ENCODE data around the gene NIT2.
"Not testable (repeated sequence)": the region's sequence is repeated elsewhere in the genome, so short reads cannot be mapped to it uniquely, and the experiment has no call there.

NIT2 gene, protein sequence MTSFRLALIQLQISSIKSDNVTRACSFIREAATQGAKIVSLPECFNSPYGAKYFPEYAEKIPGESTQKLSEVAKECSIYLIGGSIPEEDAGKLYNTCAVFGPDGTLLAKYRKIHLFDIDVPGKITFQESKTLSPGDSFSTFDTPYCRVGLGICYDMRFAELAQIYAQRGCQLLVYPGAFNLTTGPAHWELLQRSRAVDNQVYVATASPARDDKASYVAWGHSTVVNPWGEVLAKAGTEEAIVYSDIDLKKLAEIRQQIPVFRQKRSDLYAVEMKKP
- 21.5 to 47.6 (median 34.9) reads per million in 17 experiments for total RNA-seq

DNA sequence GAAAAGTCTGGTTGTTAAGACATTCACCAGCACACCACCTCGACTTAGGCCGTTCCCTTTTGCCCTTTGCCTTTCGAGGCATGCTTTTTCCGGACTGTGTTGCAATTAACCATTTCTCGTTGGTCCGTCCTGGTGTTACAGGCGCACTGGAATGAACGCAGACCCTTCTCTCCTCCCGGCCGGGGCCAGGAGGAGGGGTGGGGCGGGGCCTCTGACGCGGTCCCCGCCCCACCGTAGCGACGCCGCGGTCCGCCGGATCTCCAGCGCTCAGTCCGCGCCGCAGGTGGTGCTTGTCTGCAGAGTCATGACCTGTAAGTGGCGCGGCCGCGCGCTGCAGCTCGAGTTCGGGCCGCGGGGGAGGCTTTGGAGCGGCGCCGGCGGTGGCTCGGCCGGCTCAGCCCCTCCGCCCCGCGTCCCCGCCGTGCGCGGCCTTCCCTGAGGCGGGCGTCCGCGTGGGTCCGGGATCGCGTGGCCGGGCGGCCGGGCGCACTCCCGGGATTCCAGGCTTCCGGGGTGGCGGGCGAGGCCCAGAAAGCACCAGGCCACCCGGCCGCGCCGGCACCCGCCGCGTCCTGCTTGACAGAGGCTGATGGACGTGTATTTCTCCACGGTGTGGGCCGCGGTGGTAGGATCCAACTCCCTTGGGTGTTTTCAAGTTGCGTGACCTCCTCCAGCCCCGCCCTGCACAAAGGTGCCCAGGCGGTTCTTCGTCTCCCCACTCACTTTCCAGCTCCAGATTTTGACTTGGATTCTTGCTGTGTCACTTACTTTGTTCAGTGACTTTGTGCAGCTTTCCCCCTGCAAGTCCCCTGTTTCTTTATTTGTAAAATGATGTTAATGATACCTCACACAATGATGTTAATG, at the start of gene NIT2:
NIT2 (plus strand) TSS at position 270 of the 864 bp plus-strand sequence; CDS start at position 305, 35 bp downstream.
- peak; percentile 78 to 91 (median 84) for DNase-seq

- DNase-seq = no peak
These were observed 46.2 kb upstream of the NIT2 start for GRCh38 chr3:100288288-100288894.

GRCh38 chr3:100289339-100289738, 45.2 kb upstream of the NIT2 start:
- peak; percentile 20 to 63 (median 40) for DNase-seq

GRCh38 chr3:100295089-100295488, 39.5 kb upstream of the NIT2 start:
- DNase-seq = no peak

DNA sequence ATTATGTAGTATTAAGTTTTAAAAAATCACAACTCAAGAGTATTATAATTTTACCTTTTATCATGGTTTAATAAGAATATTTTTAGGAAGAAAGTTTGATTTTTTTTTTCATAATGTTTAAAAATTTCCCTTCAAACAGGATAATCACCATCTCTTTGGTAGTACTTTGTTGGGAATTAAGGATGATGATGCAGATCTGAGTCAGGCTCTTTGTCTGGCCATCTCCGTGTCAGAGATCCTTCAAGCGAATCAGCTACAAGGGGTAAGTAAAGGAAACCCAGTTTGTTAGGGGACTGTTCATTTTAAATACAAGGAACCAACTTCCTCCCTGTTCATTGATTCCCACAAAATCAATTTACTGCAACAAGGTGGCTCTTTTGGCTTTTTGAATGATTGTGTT, 36.8 kb upstream of the NIT2 start:
- no peak for DNase-seq

DNA sequence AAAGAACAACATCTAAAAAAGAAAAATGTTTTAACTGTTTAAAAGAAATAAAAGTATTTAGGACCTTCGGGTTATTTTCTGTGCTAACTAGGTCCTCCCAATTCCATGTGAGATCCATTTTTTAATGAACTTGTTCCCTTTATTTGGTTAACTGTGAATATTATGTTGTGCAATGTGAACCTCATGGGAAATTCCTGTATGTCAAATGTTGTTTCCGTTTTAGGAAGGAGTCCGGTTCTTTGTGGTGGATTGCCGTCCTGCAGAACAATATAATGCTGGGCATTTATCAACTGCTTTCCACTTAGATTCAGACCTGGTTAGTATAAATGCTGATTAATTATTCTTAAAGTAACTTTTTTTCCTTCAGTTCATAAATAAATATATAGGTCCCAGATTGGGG, 35.5 kb upstream of the NIT2 start:
- DNase-seq = peak; percentile 4 to 45 (median 40)

GRCh38 chr3:100306695-100307094, 27.9 kb upstream of the NIT2 start:
- no peak for DNase-seq

DNA sequence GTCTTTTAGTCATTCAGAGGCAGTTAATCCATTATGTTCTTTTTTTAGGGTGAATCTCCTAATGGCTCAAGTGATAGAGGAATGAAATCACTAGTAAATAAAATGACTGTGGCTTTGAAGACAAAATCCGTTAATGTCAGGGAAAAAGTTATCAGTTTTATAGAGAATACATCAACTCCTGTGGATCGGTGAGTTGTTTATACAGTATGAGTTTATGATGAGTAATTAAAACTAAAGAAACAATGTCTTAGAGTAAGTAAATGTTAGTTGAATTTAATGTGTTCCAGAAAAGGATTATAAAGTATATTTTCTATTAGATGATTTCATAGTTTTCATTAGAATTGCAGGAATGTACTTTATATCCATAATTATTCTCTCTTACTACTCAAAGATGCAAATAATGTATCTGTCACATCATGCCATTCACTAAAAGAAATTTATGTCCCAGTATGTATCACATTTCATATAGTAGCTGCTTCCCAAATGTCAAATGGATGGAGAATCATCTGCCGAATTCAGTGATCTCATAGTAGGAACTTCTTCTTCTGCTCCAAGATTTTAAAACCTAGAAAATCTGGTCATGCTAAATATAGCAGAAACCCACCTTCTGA, 24.1 kb upstream of the NIT2 start:
- no peak for DNase-seq

DNA sequence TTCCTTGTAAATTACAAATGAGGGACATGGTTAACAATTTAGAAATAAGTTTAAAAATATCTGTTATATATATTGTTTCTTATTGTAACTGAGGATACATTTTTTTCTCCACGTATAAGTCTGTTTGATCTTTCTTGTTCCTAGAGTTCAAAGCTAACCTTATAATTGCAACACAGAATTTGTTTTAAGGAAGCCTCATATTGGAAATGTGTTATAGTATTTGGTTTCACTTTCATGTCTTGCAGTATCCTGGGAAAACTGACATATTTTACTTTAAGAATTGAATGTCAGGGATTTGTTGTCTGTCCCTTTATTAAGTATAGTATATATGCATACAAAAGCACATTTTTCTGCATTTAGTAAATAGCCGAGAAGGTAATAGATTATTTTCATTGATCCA, 23.5 kb upstream of the NIT2 start:
- no peak for DNase-seq

- peak; percentile 56 to 66 (median 62) for DNase-seq
These were observed 17.9 kb upstream of the NIT2 start for GRCh38 chr3:100316641-100317069.

DNA sequence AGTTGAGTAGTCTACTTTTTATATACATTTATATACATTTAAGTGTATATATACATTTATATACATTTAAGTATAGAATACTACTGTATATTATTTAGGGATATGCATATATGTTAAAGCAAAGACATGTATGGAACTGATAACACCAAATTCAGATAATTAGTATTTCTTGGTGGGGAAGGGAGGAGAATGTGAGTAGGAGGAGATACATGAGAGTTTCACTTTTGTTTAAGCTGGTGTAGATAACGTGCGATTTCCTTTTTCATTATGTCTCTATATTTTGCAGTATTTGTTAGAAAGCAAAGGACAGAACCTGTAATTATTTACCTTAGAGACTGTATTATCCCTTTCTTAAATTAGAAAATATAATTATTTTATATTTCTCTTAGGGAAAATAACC, 16.6 kb upstream of the NIT2 start:
- no peak for DNase-seq

DNA sequence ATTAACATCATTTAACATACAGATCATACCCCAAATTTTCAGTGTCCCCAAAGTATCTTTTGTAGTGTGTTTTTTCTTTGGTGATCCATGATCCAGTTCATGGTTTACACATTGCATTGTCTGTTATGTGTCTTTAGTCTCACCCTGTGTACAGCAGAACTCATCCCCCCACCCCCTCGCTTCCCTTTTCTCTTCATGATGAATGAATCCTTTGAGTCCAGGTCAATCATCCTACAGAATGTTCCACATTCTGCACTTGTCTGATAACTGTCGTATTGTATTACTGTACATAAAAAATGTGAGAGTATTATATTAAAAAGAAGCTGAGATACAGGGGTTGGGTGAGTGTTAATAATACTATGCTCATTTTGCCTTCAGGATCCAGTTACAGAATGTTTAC, 14.6 kb upstream of the NIT2 start:
- no peak for DNase-seq

DNA sequence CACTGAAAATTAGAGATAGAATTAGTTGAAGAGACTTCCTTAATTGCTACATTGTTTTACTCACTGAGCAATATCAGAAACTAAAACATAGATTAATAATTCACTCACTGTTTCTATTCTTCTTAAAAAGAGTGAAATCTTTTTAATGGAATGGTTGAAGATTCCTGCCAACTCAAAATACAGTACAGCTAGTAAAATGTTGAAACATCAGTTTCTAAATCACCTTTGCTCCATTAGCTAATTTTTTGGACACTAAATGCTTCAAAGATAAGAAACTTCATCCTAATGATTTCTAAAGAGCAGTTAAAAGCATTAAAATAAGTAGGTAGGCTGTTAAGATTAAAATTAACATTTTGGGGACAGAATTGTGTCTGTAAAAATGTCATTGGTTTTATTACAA, 10.5 kb upstream of the NIT2 start:
- DNase-seq = no peak

- no peak for DNase-seq
These were observed 8.7 kb upstream of the NIT2 start for GRCh38 chr3:100325827-100326226.

DNA sequence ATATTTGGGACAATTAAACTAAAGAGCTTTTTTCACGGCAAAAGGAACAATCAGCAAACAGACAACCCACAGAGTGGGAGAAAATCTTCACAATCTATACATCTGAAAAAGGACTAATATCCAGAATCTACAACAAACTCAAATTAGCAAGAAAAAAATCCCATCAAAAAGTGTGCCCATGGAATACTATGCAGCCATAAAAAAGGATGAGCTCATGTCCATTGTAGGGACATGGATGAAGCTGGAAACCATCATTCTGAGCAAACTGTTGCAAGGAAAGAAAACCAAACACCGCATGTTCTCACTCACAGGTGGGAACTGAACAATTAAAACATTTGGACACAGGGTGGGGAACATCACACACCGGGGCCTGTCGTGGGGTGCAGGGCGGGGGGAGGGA, 7.2 kb upstream of the NIT2 start:
- not testable (repeated sequence) for DNase-seq

GRCh38 chr3:100329800-100330489, 4.6 kb upstream of the NIT2 start:
- no peak for DNase-seq

GRCh38 chr3:100330651-100331050, 3.9 kb upstream of the NIT2 start:
- DNase-seq = no peak

GRCh38 chr3:100331660-100332059, 2.9 kb upstream of the NIT2 start:
- DNase-seq = no peak

DNA sequence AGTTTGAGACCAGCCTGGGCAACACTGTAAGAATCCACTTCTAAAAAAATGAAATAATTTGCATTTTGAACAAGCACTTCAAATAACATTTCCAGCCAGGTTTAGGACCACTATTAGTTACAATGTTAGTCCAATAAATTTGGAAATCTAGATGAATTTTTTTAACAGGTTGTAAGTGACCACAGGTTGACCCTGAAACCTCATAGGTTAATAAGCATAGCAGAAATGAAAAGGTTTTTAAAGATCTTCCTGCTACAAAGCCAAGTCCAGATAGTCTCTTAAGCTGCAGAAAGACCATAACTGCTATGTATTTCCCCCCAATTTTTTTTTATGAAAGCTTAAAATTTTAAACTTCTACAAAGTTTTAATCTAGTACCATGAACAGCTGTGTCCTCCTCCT, 1.5 kb upstream of the NIT2 start:
- DNase-seq = no peak

DNA sequence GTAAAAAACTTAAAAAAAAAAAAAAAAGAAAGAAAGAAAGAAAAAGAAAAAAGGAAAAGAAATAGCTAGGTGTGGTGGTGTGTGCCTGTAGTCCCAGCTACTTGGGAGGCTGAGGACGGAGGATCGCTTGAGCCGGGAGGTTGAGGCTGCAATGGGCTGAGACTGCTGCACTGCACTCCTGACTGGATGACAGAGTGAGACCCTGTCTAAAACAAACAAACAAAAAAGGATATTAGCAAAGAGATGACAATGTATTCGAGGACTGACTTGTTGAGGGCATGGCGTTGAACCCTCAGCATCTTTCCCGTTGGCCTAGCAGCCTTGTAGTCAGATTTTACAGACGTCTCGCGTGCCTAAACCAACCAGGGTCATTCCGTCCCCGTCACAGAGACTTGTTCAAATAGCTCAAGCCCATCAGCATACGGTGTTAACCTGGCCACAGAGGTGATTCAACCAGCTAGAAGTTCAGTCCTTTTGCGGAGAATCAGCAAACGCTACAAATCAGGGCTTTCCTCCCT, 528 bp upstream of the NIT2 start:
- DNase-seq = no peak

DNA sequence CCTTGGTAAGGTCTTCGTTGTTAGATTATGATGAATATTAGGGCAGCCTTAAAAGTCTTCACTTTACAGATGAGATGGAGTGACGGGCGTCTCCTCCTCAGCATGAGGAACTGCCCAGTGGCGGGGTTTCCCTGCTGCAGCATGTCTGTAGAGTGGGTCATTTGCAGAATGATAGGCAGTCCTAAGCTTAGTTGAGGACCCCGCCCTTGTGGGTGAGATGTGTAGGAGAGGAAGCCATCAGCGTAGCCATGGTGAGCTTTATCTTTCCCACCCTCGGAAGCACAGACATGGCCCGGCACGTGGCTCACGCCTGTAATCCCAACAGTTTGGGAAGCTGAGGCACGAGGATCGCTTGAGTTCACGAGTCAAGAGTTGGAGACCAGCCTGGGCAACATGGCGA, 877 bp downstream of the NIT2 start:
- DNase-seq = peak; percentile 40 to 67 (median 61)

DNA sequence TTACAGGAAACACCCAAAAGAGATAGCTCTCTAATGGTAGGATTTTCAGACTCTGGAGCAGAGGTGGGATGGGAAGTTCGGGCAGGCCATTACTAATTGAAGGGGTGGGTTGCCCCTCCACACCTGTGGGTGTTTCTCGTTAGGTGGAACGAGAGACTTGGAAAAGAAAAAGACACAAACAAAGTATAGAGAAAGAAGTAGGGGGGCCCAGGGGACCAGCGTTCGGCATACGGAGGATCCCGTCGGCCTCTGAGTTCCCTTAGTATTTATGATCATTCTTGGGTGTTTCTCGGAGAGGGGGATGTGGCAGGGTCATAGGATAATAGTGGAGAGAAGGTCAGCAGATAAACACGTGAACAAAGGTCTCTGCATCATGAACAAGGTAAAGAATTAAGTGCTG, 1.7 kb downstream of the NIT2 start:
- DNase-seq = not testable (repeated sequence)

Data from suppressor macrophage (primary cell).